GM18909 (cell line): ENCODE measurements around the gene SACS.
A peak's percentile ranks its signal among the peaks of the same experiment; 100 is the strongest.

Experiments used
- ATAC-seq: cut with Tn5 transposase; IDR thresholded peaks from one replicate; pipeline ENCODE4 v1.9.1; 2021; ENCODE audit warnings: mild to moderate bottlenecking; ENCODE audit not compliant: unreplicated experiment, poor library complexity

The SACS gene

DNA sequence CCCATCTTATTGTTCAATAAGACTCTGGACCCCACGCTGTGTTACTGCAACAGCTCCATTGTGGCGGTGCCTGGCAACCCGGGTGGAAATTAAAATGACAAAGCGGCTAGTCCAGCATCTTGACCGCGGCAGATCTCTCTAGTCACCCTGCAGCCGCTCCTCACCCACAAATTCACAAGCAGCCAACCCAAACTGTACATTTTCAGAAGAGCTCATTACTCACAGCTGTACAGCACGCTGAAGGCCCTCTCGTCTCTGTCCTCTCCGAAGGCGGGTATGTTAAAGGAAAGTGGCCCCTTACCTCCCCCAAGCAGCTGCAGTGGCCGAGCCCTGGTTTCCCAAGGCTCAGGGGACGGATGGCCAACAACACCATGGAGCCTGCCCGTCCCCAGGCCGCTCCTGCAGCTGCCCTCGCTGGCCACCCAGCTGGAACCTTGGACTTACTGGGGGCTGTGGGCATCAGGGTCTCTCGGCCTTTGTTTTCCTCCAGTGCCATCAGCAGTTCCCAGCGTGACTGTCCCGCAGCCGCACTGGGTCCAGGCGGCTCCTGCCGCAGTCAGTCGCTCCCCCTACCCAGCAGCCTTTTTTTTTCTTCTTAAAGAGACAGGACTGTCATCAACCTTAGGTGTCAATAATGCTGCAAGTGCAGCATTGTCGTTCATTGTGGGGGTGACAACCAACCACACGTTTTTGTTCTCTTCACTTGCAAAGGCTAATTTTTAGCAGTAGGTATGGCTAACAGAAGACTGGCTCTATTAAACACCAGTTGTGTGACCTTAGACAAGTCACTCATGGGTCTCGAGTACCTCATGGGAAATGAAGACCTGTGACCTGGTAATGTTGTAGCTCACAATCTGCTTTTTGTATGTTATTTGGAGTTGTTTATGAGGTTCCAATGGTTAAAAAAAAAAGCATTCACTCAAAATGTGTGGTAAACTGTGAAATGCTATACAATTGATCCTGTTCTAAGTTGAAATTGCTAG is at the start of gene SACS:
Gene SACS, minus strand, starts transcription at position 532 of the 983 bp plus-strand sequence. CDS start 22,463 bp downstream, outside the sequence.
- no peak for ATAC-seq

DNA sequence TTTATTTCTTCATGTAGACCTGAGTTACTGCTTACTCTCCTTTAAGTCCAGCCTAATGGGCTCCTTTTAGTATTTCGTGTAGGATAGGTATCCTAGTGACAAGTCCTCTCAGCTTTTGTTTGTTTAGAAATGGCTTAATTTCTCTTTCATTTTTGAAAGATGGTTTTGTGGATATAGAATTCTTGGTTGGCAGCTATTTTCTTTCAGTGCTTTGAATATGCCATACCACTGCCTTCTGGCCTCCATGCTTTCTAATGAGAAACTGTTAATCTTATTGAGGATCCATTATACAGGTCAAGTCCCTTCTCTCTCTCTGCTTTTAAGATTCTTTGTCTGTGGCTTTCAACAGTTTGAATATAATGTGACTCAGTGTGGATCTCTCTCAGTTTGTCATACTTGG is 46.8 kb upstream of the SACS start:
- ATAC-seq = no peak

DNA sequence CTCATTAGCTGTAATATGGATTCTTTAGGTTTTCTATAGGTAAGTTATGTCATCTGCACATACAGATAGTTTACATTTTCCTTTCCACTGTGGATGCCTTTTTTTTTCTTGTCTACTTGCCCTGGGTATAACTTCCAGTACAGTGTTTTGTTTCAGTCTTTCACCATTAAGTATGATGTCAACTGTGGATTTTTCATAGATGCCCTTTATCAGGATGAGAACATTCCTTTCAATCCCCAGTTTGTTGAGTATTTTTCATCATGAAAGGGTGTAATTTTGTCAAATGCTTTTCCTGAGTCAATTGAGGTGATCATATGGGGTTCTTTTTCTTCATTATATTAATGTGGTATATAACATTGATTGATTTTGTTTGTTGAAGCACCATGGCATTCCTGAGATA is 43.6 kb upstream of the SACS start:
- no peak for ATAC-seq

DNA sequence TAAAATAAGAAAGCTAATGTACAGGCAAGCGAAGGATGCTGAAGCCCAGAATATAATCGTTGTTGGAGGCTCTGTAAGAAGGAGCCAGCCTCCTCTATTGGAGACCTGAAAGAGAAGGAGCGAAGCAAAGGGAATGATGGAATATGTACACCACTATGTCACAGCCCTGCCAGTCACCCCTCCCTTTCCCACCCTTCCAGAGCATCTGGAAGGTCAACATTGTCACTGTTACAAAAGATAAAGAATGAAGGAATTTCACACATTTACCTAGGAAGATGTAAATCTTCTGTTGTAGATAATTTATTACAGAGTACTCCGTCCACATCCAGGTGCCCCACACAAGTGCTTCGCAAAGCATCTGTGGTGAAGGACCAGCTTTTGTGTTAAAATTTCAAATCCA is 39.7 kb upstream of the SACS start:
- ATAC-seq = no peak

- ATAC-seq = no peak
Measured at GRCh38 chr13:23472189-23472588, 38.7 kb upstream of the SACS start.

DNA sequence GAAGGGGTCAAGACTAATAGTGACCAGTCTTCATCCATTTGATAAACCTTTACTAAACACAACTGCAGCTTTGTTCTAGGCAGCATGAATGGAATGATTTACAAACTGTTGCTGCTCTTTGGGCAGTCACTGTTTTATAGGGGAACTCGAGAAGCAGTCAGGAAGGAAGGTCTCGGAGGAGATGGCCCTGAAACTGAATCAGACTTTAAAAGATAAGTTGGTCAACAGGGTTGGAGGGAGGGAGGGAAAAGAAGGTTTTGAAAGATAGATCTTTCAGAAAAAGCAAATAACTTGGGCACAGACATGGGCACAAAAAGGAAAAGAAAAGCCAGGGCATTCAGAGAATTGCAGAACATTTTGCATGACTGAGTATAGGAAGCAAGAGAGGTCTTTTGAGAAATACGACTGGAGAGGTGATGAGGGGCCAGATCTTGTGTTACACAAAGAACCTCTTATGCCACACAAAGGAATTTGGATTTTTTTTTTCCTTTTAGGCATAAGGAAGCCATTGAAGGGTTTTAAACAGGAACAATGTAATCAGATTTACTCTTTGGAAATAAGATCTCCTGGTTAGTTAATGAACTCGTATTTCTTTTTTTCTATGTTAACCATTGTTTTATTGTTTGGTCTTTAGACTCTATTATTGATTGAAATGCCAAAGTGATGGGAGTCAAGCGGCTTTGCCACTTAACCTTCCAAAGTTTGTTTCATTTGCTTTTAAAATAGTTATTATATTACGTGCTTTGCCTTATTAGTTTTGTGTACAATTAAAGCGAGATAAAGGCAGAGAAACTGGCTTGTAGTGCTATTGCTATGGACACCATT is 37.5 kb upstream of the SACS start:
- no peak for ATAC-seq

DNA sequence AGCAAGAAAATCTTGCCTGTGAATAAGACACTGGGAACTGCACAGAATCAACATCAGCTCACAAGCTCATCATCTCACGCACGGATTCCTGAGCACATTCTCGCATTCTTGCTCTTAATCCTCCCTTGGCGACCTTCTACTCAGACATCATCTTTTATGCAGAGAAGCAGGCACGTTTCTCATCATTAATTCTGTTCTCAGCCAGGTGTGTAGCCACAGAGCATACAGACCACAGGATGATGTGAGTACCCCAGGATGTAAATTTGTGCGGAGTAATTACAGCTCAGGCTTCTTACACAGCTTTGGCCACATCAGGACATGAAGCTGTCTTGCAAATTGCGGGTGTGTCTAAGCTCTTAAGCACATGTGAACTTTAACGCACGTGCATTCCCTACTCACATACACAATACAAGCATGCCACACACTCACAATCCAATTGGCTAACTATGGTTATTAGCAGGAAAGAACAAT is 36.5 kb upstream of the SACS start:
- ATAC-seq = no peak

- ATAC-seq = no peak
Measured at GRCh38 chr13:23468811-23469210, 35.3 kb upstream of the SACS start.

DNA sequence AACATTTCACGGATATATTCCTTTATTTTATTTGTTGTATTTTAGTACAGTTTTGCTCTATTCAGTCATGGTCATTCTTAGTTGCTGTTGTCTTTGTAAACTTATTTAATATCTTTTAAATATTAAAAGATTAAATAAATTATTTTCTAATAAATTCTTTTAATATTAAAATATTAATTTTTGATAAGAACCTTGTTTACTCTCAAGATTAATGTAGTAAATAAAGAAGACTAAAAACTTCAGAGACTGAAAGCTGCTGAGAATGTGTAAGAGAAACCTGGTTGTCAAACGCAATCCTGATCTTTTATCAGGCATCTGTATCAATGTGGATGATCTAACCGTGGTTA is 34.4 kb upstream of the SACS start:
- no peak for ATAC-seq

DNA sequence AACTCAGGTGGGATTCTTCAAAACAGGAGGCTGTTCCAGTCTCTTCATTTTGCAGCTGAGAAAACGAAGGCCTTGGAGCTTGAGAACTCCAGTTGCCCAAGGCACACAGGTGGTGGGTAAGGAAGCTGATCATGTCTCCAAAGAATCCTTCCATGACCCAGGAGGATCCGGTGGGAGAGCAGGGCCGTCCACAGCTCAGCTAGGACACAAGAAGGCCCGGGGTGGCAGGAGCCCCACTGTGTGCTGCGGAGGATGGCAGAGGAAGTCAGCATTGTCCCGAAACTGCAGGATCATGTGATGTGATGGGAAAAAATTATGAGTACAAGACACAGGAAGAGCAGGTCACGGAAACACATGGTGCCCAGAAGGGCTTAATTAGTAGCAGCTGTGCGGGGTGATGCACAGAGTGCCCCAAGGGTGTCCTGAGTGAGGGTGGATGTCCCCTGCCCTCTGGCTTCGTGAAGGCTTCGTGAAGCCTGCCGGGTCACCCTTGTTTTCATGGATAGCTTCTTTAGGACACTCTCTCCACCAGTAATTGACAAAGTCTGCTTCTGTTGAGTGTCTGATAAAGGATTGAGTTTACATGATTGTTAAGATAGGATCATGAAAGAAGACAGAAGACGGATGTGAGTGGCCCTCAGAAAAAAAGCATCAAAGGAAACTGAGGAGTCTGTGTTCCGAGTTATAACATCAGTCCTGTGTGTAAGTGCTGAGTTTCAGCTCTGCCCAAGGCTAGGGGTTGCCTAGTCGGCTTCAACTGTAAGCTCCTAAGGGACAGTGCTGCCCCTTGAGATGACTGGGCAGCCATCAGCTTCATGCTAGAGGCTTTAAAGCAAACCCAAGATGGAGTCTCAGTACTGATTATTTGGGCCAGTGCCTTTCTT is 33.8 kb upstream of the SACS start:
- ATAC-seq = no peak

GRCh38 chr13:23466144-23467002 is 32.9 kb upstream of the SACS start:
- peak; percentile 90 for ATAC-seq

DNA sequence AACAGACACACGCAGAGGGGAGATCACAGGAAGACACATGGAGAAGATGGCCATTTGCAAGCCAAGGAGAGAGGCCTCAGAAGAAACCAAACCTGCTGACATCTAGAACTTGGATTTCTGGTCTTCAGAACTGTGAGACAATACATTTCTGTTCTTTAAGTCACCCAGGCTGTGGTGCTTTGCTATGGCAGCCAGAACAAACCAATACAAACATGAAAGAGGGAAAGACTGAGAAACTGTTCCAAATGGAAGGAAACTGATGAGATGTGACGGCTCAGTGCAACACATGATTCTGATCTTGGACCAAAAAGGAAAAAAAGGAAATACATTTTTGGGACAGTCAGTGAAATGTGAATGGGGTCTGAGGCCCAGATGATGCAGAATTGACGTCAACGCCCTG is 30.2 kb upstream of the SACS start:
- no peak for ATAC-seq

GRCh38 chr13:23462815-23463559 is 29.5 kb upstream of the SACS start:
- ATAC-seq = no peak

DNA sequence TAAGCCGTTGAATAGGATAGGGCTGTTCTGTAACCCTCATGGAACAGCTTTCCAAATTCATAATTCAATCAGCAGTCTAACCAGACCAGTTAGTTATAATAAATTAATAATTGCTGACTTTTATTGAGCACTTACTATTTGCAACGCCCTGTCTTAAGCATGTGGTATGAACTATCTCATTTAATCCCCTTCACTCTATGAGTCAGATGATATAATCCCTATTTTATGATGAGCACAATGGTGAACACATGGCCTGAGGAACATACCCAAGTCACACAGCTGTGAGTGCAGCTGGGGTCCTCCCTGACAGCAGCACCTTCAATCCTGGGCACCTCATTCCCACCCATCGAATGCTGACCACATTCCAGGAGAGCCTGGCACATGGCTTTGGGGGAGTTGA is 28.0 kb upstream of the SACS start:
- ATAC-seq = no peak

GRCh38 chr13:23460921-23461320 is 27.4 kb upstream of the SACS start:
- ATAC-seq = no peak

DNA sequence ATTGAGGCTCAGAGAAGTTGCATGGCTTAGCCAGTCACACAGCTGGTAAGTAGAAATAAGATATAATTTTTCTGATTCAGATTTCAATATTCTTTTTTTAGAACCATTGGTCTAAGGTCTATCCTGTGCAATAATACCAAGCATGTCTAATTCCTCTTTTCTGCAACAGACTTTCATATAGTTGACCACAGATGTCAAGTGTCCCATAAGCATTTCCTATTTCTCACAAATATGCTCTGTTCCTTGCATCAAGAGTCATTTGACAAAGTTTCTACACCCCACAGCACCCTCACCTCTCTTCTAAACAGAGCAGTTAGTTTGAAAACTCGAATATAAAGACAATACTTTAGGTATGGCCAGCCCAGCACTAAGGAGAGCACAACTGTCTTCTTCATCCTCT is 26.8 kb upstream of the SACS start:
- peak; percentile 83 for ATAC-seq

DNA sequence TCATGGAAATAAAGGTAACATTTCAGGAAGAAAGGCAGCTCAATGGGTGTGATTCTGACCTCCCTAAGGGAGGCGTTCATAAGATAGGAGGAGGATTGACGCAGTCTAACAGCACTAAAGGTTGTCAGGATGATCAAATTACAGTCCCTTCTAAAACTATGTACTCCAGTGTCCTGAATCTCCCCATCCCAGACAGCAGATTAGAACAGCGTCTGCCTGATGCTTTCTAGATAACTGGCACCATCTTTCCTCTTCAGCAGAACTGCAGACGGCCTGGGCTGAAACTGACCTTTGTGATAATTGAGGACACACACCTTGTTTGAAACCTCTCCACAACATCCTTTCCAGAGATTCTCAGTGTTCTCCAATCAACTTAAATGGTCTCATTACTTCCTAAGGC is 25.5 kb upstream of the SACS start:
- no peak for ATAC-seq

DNA sequence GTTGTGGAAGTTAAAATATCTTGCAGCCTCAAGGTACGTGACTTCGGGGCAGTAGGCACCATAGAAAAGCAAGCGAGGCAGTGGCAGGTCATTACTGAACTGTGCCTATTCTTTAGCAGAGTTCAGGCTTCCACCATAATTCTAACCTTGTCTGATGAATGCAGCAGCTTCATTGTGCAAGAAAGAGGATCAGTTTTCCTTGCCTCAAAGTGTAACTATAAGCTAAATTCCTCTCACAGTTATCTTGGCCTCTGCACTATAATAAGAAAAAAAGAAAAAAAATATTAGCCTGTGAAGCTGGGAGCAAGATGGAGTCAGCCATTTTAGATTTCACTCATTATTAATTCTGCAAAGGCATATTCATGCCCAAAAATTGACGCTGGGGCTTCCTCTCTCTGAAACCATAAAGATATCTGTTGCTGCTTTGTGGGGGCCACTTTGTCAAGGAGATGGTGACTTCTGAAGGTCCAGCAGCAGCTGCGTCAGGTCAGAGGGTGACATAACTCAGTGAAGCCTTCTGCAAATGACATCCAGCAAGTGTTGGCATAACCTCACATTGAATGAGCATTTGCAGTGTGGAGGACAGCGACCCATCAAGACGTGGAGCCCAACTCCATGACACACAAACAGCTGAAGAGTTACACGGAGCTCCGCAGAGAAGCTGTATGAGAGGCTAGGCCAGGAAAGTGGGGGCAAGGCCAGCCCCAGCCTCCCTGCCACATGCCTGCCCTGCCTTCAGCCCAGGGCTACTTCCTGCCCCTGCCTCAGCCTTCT is 23.1 kb upstream of the SACS start:
- no peak for ATAC-seq
